HepG2 (cell line): ENCODE measurements around the gene UBE2U. TPM values are rescaled to one million over a fixed set of nuclear protein-coding genes. Genes with fewer than 3 reads are reported as not detected.
"Not testable (repeated sequence)": the region's sequence is repeated elsewhere in the genome, so short reads cannot be mapped to it uniquely, and the experiment has no call there.

Source experiments
- ATAC-seq: fragments of 200-7000 bp; cut with Tn5 transposase; 3 replicates; pipeline ENCODE4 v1.9.1; 2020; ENCODE audit warnings: mild to moderate bottlenecking, moderate library complexity
- BruUV-seq: library from RNA; stranded (reverse); fragments of 400-500 nt; replicated peaks from 2 replicates; lab custom pipeline; 2021; lab: Mats Ljungman, UMichigan
- CTCF ChIA-PET: fragments of 300-600 bp; formaldehyde crosslinking; extraction: SDS; loops from one replicate; lab custom pipeline; 2021; ENCODE audit warnings: low total read pairs, inconsistent platforms, low intra/inter-chr PET ratio; lab: Yijun Ruan, JAX
- POLR2A ChIA-PET: fragments of 350-600 bp; sonication (Branson Sonifier 250); formaldehyde crosslinking; loops from one replicate; lab custom pipeline; 2020; ENCODE audit warnings: antibody characterized with exemption, inconsistent platforms; lab: Yijun Ruan, JAX
- DNase-seq: peaks from one replicate; pipeline ENCODE4 v3.0.0-alpha.2; 2015; ENCODE audit warnings: low spot score
- FAIRE-seq: peaks from 3 replicates; lab custom pipeline; 2011; peaks lifted over from hg19 to GRCh38; lab: Jason Lieb, UNC
- H2AFZ ChIP-seq: one replicate; pipeline ENCODE4 v1.6.1; 2011; ENCODE audit warnings: low read length, inconsistent platforms
- H3K27ac ChIP-seq: fragments of 300-600 bp; 3 replicates; pipeline ENCODE4 v1.8.0; 2011; ENCODE audit warnings: mixed run types, mild to moderate bottlenecking, mixed read lengths, low read length, inconsistent platforms; ENCODE audit not compliant: insufficient read depth; ENCODE audit errors: extremely low read length
- H3K27me3 ChIP-seq, 2 experiments: fragments of 200-600 bp in 1 of 2; 2 replicates in 1 of 2; 3 replicates in 1 of 2; pipeline versions ENCODE4 v1.6.0 to v1.8.0; 2011; ENCODE audit warnings: low read length in 2 of 2, mild to moderate bottlenecking in 2 of 2, moderate library complexity in 2 of 2, inconsistent platforms in 1 of 2; ENCODE audit not compliant: insufficient read depth in 2 of 2, control insufficient read depth in 1 of 2
- H3K36me3 ChIP-seq, 2 experiments: fragments of 200-600 bp in 1 of 2; replicated peaks in 1 of 2; 2 replicates in 1 of 2; 3 replicates in 1 of 2; pipeline versions ENCODE4 v1.5.1 to v1.8.0; 2011; ENCODE audit warnings: low read length in 2 of 2, inconsistent platforms in 1 of 2; ENCODE audit not compliant: insufficient read depth in 2 of 2, control insufficient read depth in 1 of 2
- H3K4me1 ChIP-seq: 2 replicates; pipeline ENCODE4 v1.5.1; 2012; ENCODE audit warnings: low read length, inconsistent platforms; ENCODE audit not compliant: insufficient read depth
- H3K4me2 ChIP-seq: 2 replicates; pipeline ENCODE4 v1.6.0; 2011; ENCODE audit warnings: low read depth, low read length, inconsistent platforms
- H3K4me3 ChIP-seq, 3 experiments: fragments of 200-600 bp in 1 of 3; sonication (generic), shearing (Covaris generic) in 1 of 3; replicated peaks in 1 of 3; 2 replicates each; pipeline ENCODE4 v1.5.1; 2011 to 2016; ENCODE audit warnings: low read length in 3 of 3, inconsistent platforms in 2 of 3, low read depth in 2 of 3, mild to moderate bottlenecking in 2 of 3, control low read depth in 1 of 3, mixed read lengths in 1 of 3; ENCODE audit not compliant: insufficient read depth in 1 of 3
- H3K79me2 ChIP-seq: one replicate; pipeline ENCODE4 v1.6.1; 2011; ENCODE audit warnings: low read length, inconsistent platforms; ENCODE audit not compliant: insufficient read depth
- H3K9ac ChIP-seq: 2 replicates; pipeline ENCODE4 v1.6.0; 2011; ENCODE audit warnings: mild to moderate bottlenecking, low read depth, low read length, inconsistent platforms; ENCODE audit not compliant: insufficient read depth
- H3K9me3 ChIP-seq: 2 replicates; pipeline ENCODE4 v1.5.1; 2012; ENCODE audit warnings: mild to moderate bottlenecking, low read length
- H4K20me1 ChIP-seq: 2 replicates; pipeline ENCODE4 v1.6.0; 2011; ENCODE audit warnings: inconsistent platforms, mild to moderate bottlenecking, low read length, moderate library complexity; ENCODE audit not compliant: insufficient read depth
- HOXD1 ChIP-seq: sonication (generic); formaldehyde crosslinking; IDR thresholded peaks from 2 replicates; pipeline ENCODE4 v1.5.0; 2020; ENCODE audit warnings: missing genetic modification reagents
- MLX ChIP-seq: IDR thresholded peaks from 2 replicates; pipeline ENCODE4 v1.6.1; 2016
- SMAD1 ChIP-seq: sonication (generic); formaldehyde crosslinking; IDR thresholded peaks from 2 replicates; pipeline ENCODE4 v1.4.0; 2020; ENCODE audit warnings: missing genetic modification reagents, low read depth, mild to moderate bottlenecking, borderline replicate concordance
- ZNF383 ChIP-seq: sonication (generic); formaldehyde crosslinking; IDR thresholded peaks from 2 replicates; pipeline ENCODE4 v1.4.0; 2020; ENCODE audit warnings: missing genetic modification reagents, mild to moderate bottlenecking, borderline replicate concordance
- WGBS: methylation state at CpG from one replicate; pipeline ENCODE4 v1.1.6; 2017; ENCODE audit warnings: low lambda C conversion rate; 5-methylcytosine and 5-hydroxymethylcytosine counted together
- in situ Hi-C: cut with HindIII; loops from 2 replicates; pipeline ENCODE4 v1.10.0; 2017; ENCODE audit warnings: low pct_unique_long_range_greater_than_20kb; ENCODE audit not compliant: extremely low pct_ligation_motif_present
- intact Hi-C: fragments of 100-400 bp; cut with micrococcal nuclease; formaldehyde crosslinking; loops from one replicate; pipeline ENCODE4 v1.10.0; 2022; ENCODE audit not compliant: unreplicated experiment
- polyA plus RNA-seq, 8 experiments: library from polyadenylated mRNA; depleted of rRNA in 3 of 8; stranded (reverse) in 7 of 8; unstranded in 1 of 8; fragments of >200 nt; fragmentation: Illumina TruSeq in 4 of 8; extraction: Trizol in 4 of 8; gene quantifications; 2 replicates each; pipeline versions ENCODE4 v1.2.1 to v1.2.3, GENCODE V29; 2011 to 2016; ENCODE audit warnings: low read depth in 4 of 8, missing spikeins in 1 of 8, mixed read lengths in 1 of 8; ENCODE audit not compliant: insufficient read depth in 1 of 8
- total RNA-seq, 5 experiments: library from RNA; depleted of rRNA; stranded (reverse); fragments of >200 nt; fragmentation: Illumina TruSeq; extraction: Trizol; gene quantifications; 2 replicates each; pipeline ENCODE4 v1.2.3, GENCODE V29; 2016; ENCODE audit warnings: low read depth in 1 of 5
- TF ChIP-seq, protein P1 (sequence below): IDR thresholded peaks from 2 replicates; pipeline ENCODE4 v1.6.1; 2016; ENCODE audit warnings: low read depth, missing genetic modification reagents, missing compliant biosample characterization
- TF ChIP-seq, protein P2 (sequence below): IDR thresholded peaks from 2 replicates; pipeline ENCODE4 v1.6.1; 2012; ENCODE audit warnings: inconsistent platforms

The UBE2U gene
- total and polyA plus RNA-seq, 2 of the 13 experiments (the other 11 are each of a cell fraction or from before 2014, with no cell fraction given): not detected

DNA sequence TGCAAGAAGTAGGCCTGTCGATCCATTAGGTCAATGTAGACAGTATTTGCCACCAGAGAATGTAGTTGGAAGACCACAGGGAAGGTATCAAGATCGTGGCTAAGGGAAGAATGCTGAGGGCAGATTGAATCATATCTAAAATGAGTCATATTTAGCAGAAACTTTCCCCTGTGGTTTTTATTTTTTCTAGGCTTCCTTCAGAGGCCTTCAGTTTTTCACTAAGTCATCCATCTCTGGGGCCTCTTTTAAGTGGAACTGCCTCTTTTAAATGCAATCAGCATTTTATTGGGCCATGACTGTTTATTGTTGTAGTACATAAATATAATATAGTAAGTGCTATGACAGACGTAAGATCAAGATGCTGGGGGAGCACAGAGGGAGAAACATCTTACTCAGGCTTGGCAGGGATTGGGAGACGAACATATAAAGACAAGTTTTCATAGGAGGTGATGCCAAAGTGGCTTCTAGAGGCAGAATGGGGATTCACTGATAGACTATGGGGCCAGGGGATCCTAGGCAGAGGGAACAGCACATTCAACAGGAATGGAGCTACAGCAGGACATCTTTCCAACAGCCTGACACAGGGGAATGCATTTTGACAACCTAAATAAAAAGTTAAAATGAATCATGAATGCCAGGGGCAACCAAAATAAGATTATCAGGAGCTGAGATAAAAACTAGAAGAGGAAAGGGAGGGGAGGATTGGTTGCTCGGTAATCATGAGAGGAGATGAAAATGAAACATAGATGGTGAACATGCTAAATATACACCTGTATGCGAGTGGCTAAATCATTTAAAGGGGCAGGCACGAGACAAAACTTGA lies 20.1 kb downstream of the UBE2U start (continued):
- TF ChIP-seq, protein P1, sequence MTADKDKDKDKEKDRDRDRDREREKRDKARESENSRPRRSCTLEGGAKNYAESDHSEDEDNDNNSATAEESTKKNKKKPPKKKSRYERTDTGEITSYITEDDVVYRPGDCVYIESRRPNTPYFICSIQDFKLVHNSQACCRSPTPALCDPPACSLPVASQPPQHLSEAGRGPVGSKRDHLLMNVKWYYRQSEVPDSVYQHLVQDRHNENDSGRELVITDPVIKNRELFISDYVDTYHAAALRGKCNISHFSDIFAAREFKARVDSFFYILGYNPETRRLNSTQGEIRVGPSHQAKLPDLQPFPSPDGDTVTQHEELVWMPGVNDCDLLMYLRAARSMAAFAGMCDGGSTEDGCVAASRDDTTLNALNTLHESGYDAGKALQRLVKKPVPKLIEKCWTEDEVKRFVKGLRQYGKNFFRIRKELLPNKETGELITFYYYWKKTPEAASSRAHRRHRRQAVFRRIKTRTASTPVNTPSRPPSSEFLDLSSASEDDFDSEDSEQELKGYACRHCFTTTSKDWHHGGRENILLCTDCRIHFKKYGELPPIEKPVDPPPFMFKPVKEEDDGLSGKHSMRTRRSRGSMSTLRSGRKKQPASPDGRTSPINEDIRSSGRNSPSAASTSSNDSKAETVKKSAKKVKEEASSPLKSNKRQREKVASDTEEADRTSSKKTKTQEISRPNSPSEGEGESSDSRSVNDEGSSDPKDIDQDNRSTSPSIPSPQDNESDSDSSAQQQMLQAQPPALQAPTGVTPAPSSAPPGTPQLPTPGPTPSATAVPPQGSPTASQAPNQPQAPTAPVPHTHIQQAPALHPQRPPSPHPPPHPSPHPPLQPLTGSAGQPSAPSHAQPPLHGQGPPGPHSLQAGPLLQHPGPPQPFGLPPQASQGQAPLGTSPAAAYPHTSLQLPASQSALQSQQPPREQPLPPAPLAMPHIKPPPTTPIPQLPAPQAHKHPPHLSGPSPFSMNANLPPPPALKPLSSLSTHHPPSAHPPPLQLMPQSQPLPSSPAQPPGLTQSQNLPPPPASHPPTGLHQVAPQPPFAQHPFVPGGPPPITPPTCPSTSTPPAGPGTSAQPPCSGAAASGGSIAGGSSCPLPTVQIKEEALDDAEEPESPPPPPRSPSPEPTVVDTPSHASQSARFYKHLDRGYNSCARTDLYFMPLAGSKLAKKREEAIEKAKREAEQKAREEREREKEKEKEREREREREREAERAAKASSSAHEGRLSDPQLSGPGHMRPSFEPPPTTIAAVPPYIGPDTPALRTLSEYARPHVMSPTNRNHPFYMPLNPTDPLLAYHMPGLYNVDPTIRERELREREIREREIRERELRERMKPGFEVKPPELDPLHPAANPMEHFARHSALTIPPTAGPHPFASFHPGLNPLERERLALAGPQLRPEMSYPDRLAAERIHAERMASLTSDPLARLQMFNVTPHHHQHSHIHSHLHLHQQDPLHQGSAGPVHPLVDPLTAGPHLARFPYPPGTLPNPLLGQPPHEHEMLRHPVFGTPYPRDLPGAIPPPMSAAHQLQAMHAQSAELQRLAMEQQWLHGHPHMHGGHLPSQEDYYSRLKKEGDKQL (CRISPR knock-in tag): no peak
- TF ChIP-seq ZNF383 (CRISPR knock-in tag) (no peak), MLX (CRISPR knock-in tag) (no peak), SMAD1 (CRISPR knock-in tag) (no peak), HOXD1 (CRISPR knock-in tag) (no peak)
- TF ChIP-seq, protein P2, sequence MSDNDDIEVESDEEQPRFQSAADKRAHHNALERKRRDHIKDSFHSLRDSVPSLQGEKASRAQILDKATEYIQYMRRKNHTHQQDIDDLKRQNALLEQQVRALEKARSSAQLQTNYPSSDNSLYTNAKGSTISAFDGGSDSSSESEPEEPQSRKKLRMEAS: no peak

DNA sequence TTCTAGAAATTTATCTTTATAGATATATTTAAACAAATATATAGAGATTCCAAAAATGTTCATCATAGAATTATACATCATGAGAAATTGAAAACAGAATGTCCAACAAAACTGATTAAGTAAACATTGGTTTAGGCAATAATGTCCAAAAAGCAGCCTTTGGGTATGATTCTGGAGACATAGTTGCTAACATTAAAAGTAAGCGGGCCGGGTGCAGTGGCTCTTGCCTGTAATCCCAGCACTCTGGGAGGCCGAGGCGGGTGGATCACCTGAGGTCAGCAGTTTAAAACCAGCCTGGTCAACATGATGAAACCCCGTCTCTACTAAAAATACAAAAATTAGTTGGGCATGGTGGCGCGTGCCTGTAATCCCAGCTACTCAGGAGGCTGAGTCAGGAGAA lies 20.8 kb downstream of the UBE2U start:
- H4K20me1 ChIP-seq, H3K4me2 ChIP-seq, H3K9ac ChIP-seq, H2AFZ ChIP-seq, H3K4me1 ChIP-seq, H3K4me3 ChIP-seq, DNase-seq, CTCF ChIA-PET, H3K36me3 ChIP-seq, intact Hi-C loops, in situ Hi-C loops, H3K9me3 ChIP-seq, H3K27me3 ChIP-seq, H3K79me2 ChIP-seq, ATAC-seq, H3K27ac ChIP-seq, BruUV-seq, POLR2A ChIA-PET, FAIRE-seq: not testable (repeated sequence)
- 74% methylated on average over 7 of the region's 7 CpGs for WGBS
